BE2C (cell line): ENCODE measurements around the gene ERBIN.
"Not testable (repeated sequence)": the region's sequence is repeated elsewhere in the genome, so short reads cannot be mapped to it uniquely, and the experiment has no call there.

Source experiments
- DNase-seq: peaks from one replicate; pipeline ENCODE4 v3.0.0-alpha.2; 2020
- H3K27me3 ChIP-seq: fragments of 250-450 bp; sonication (Bioruptor Pico); 2 replicates; pipeline ENCODE4 v1.5.1; 2020; ENCODE audit warnings: mild to moderate bottlenecking
- H3K36me3 ChIP-seq: fragments of 250-450 bp; sonication (Bioruptor Pico); 2 replicates; pipeline ENCODE4 v1.5.1; 2020; ENCODE audit warnings: mild to moderate bottlenecking
- H3K4me1 ChIP-seq: fragments of 250-450 bp; sonication (Bioruptor Pico); 2 replicates; pipeline ENCODE4 v1.5.1; 2020
- H3K4me3 ChIP-seq: 2 replicates; pipeline ENCODE4 v1.5.1; 2011; ENCODE audit warnings: low read depth, low read length
- H3K9me3 ChIP-seq: fragments of 250-450 bp; sonication (Bioruptor Pico); 2 replicates; pipeline ENCODE4 v1.5.1; 2020
- TF ChIP-seq, protein P1 (sequence below): IDR thresholded peaks from 2 replicates; pipeline ENCODE4 v1.5.1; 2012; ENCODE audit warnings: mild to moderate bottlenecking, low read depth, low read length

ERBIN gene

DNA sequence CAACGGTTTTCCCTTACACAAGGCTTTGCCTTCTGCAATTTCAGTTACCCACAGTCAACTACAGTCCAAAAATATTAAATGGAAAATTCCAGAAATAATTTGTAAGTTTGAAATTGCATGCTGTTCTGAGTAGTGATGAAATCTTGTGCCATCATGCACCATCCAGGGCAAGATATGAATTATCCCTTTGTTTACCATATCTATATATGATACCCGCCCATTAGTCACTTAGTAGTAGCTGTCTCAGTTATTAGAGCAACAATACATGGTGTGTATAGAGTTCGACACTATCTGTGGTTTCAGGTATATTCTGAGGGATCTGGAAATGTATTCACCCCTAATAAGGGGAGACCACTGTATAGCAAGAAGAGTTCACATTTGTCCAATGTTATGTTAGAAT is 29.4 kb downstream of the ERBIN start:
- H3K9me3 ChIP-seq, result no peaks in the 10 kb centered on the region
- no peaks in the 10 kb centered on the region for H3K27me3 ChIP-seq
- H3K4me3 ChIP-seq, result no peak overlapping the region
- TF ChIP-seq, protein P1, sequence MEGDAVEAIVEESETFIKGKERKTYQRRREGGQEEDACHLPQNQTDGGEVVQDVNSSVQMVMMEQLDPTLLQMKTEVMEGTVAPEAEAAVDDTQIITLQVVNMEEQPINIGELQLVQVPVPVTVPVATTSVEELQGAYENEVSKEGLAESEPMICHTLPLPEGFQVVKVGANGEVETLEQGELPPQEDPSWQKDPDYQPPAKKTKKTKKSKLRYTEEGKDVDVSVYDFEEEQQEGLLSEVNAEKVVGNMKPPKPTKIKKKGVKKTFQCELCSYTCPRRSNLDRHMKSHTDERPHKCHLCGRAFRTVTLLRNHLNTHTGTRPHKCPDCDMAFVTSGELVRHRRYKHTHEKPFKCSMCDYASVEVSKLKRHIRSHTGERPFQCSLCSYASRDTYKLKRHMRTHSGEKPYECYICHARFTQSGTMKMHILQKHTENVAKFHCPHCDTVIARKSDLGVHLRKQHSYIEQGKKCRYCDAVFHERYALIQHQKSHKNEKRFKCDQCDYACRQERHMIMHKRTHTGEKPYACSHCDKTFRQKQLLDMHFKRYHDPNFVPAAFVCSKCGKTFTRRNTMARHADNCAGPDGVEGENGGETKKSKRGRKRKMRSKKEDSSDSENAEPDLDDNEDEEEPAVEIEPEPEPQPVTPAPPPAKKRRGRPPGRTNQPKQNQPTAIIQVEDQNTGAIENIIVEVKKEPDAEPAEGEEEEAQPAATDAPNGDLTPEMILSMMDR, result no peak
- H3K36me3 ChIP-seq, result no peaks in the 10 kb centered on the region
- H3K4me1 ChIP-seq, result no peaks in the 10 kb centered on the region
- no peak for DNase-seq

DNA sequence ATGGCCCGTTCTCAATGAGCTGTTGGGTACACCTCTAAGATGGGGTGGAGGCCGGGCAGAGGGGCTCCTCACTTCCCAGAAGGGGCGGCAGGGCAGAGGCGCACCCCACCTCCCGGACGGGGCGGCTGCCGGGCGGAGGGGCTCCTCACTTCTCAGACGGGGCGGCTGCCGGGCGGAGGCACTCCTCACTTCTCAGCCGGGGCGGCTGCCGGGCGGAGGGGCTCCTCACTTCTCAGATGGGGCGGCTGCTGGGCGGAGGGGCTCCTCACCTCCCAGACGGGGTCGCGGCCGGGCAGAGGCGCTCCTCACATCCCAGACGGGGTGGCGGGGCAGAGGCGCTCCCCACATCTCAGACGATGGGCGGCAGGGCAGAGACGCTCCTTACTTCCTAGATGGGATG is 31.3 kb downstream of the ERBIN start:
- not testable (repeated sequence) for H3K27me3 ChIP-seq, DNase-seq, H3K4me1 ChIP-seq, H3K4me3 ChIP-seq, H3K36me3 ChIP-seq, H3K9me3 ChIP-seq

DNA sequence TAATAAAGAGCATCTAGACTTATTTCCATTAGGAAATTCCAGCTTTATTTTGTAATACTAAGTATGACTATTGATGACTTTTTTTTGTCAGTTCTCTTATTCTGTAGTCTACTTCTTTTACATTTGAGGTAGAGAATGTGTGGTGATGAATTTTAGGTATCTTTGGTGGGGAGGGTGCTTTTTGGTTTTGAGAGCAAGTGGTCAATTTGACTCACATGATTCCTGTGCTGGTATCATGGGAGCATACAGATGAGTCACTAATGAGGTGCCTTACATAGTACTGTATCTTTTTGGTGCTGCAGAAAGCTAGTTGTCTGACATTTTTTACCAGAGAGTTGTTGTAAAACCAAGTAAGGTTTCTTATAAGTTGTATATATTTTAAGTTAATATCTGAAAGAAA is 35.3 kb downstream of the ERBIN start:
- no peak for DNase-seq
- TF ChIP-seq, protein P1, result no peak
- no peaks in the 10 kb centered on the region for H3K4me1 ChIP-seq
- no peaks in the 10 kb centered on the region for H3K27me3 ChIP-seq
- H3K9me3 ChIP-seq, result no peaks in the 10 kb centered on the region
- no peaks in the 10 kb centered on the region; the same call in 1 of the 2 replicates for H3K36me3 ChIP-seq
- H3K4me3 ChIP-seq, result no peak overlapping the region

DNA sequence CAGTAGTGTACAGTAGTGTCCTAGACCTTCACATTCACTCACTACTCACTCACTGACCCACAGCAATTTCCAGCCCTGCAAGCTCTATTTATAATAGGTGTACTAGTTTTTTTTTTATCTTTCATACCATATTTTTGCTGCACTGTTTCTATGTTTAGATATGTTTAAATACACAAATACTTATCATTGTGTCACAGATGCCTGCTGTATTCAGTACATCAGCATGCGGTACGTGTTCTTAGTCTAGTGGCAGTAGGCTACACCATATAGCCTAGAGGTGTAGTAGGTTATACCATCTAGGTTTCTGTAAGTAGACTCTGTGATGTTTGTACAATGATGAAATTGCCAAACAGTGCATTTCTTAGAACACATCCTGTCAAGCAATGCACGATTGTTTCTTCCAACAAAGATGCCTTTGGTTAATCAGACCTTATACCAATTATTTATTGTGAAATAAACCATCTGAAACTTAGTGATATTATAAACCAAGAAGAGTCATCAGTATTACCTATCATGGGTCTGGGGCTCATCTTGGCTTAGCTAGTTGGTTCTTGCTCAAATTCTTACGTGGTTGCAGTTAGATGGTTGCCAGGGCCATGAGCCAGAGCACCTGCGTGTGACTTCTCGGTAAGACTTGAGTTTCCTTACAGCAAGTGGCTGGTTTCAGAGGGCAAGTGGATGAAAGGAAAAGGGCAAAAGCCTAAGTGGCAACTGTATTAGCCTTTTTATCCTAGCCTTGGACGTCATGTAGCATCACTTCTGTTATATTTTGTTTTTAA is 41.1 kb downstream of the ERBIN start:
- TF ChIP-seq, protein P1, result no peak
- Histone ChIP-seq H3K4me3 (no peak overlapping the region), H3K9me3 (no peaks in the 10 kb centered on the region), H3K36me3 (no peaks in the 10 kb centered on the region; the same call in 1 of the 2 replicates), H3K27me3 (no peaks in the 10 kb centered on the region), H3K4me1 (no peaks in the 10 kb centered on the region)
- no peak for DNase-seq

DNA sequence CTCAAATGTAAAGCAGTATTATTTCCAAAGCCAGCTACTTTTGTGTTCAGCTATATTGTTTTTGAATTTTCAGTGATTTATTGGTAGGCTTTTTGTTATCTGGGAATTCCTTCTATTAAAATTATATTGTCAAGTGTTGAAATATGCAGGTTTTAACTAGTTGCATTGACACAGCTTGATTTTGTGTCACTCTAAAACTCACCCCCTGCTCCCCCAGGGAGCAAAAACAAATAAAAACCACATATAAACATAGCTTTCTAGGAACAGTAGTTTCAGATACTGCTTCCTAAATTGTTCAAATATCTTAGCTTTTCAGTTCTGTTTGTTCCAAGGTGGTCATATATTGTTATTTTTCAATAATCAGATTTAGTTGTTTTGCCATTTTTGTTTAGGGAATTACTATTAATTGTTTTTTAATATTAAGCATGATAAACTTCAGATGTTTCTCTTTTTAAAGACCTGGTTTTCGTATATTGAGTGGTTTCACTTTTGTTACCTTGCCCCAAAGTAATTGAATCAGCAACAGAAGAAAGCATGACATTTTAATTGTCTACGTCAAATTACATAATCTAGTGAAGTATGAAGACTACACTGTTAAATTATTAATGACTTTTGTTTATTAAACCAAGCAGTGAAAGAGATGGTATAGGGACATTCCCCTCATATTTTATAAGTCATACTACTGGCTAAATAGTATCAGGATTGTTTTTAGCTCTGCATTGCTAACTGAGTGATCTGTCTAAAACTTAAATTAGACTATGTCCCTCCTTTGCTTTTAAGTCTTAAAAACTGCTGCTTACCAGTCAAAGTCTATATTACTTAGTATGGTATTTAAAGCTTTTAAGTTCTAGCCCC is 43.4 kb downstream of the ERBIN start:
- TF ChIP-seq, protein P1, result no peak
- peaks cover 3% of the 10 kb centered on the region; the same call in 1 of the 2 replicates for H3K36me3 ChIP-seq
- no peaks in the 10 kb centered on the region for H3K9me3 ChIP-seq
- H3K4me1 ChIP-seq, result no peaks in the 10 kb centered on the region
- H3K27me3 ChIP-seq, result no peaks in the 10 kb centered on the region
- H3K4me3 ChIP-seq, result no peak overlapping the region
- DNase-seq, result no peak

DNA sequence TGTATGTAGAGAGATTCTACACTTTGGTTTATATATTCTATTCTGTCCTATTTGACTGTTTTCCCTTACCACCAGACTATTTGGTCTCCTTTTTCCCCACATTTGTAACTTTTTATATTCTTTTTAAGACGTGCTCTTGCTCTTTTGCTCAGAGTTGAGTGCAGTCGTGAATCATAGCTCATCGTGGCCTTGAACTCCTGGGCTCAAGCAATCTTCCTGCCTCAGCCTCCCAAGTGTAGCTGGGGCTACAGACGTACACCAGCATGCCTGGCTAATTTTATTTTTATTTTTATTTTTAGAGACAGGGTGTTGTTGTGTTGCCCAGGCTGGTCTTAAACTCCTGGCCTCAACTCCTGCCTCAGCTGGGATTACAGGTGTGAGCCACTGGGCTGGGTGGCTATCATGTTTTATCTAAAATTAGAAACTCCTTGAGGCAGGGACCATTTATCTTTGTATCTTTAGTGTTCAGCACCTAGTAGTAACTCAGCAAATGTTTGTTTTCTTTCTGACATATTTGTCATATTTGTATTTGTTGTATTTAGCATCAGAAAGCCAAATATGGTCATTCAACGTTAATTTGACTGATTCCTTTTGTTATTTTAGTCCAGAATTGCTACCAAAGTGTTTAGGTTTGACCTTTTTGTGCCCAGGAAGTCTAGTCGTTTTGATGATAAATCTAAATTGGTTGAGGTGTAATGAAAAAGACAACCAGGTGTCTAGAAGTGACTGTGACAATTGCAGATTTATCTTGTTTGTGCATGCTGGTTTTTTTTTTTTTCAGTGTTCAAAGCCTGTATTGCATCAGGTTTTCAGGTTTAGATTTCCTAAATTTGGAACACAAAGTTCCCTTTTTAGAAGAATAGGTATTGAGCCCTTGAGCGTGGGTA is 44.3 kb downstream of the ERBIN start:
- peaks cover 3% of the 10 kb centered on the region; the same call in 1 of the 2 replicates for H3K36me3 ChIP-seq
- H3K9me3 ChIP-seq, result no peaks in the 10 kb centered on the region
- no peak for DNase-seq
- TF ChIP-seq, protein P1, result no peak
- no peaks in the 10 kb centered on the region for H3K4me1 ChIP-seq
- H3K27me3 ChIP-seq, result no peaks in the 10 kb centered on the region
- no peak overlapping the region for H3K4me3 ChIP-seq
